Suppressor macrophage (primary cell): ENCODE results near the gene LAMA4.
A peak's percentile ranks its signal among the peaks of the same experiment; 100 is the strongest.

Experiments used
- DNase-seq, 4 experiments: peaks; one replicate each; pipeline ENCODE4 v3.0.0-alpha.2; 2020 to 2022

Gene LAMA4

GRCh38 chr6:112275365-112275764, 21.0 kb upstream of the LAMA4 start:
- no peak for DNase-seq

- DNase-seq, result no peak
These were observed 20.4 kb upstream of the LAMA4 start for GRCh38 chr6:112274774-112275173.

GRCh38 chr6:112272799-112273198, 18.4 kb upstream of the LAMA4 start:
- DNase-seq, result no peak

- DNase-seq, result no peak
These were observed 16.4 kb upstream of the LAMA4 start for GRCh38 chr6:112270756-112271155.

- no peak for DNase-seq
These were observed 15.7 kb upstream of the LAMA4 start for GRCh38 chr6:112269979-112270566.

GRCh38 chr6:112269114-112269513, 14.7 kb upstream of the LAMA4 start:
- no peak for DNase-seq

- no peak for DNase-seq
These were observed 14.3 kb upstream of the LAMA4 start for GRCh38 chr6:112268654-112269053.

GRCh38 chr6:112268019-112268418, 13.7 kb upstream of the LAMA4 start:
- no peak for DNase-seq

GRCh38 chr6:112266331-112266730, 12.0 kb upstream of the LAMA4 start:
- peak; percentile 12 to 57 (median 42) for DNase-seq

GRCh38 chr6:112259337-112259675, 4.9 kb upstream of the LAMA4 start:
- no peak for DNase-seq

GRCh38 chr6:112258642-112259336, 4.4 kb upstream of the LAMA4 start:
- no peak for DNase-seq

GRCh38 chr6:112257178-112257855, 3.0 kb upstream of the LAMA4 start:
- DNase-seq, result no peak

GRCh38 chr6:112254921-112255320, 554 bp upstream of the LAMA4 start:
- DNase-seq, result no peak

- DNase-seq, result no peak
These were observed 898 bp downstream of the LAMA4 start for GRCh38 chr6:112253498-112253840.

GRCh38 chr6:112252571-112253497, 1.5 kb downstream of the LAMA4 start:
- DNase-seq, result no peak

- DNase-seq, result no peak
These were observed 3.0 kb downstream of the LAMA4 start for GRCh38 chr6:112251171-112251875.

GRCh38 chr6:112249489-112249888, 4.9 kb downstream of the LAMA4 start:
- DNase-seq, result no peak

- DNase-seq, result no peak
These were observed 7.1 kb downstream of the LAMA4 start for GRCh38 chr6:112247275-112247674.

- DNase-seq, result no peak
These were observed 8.7 kb downstream of the LAMA4 start for GRCh38 chr6:112245511-112246203.

- no peak for DNase-seq
These were observed 10.2 kb downstream of the LAMA4 start for GRCh38 chr6:112243861-112244827.
